NCI-H510A (cell line): ENCODE data around the gene GIMAP2.
"Not testable (repeated sequence)": the region's sequence is repeated elsewhere in the genome, so short reads cannot be mapped to it uniquely, and the experiment has no call there.

Source experiments
- DNase-seq: peaks from one replicate; lab custom pipeline; 2025; lab: John Stamatoyannopoulos, UW

GIMAP2 gene

GRCh38 chr7:150676854-150677253, 8.7 kb upstream of the GIMAP2 start:
- DNase-seq = not testable (repeated sequence)

DNA sequence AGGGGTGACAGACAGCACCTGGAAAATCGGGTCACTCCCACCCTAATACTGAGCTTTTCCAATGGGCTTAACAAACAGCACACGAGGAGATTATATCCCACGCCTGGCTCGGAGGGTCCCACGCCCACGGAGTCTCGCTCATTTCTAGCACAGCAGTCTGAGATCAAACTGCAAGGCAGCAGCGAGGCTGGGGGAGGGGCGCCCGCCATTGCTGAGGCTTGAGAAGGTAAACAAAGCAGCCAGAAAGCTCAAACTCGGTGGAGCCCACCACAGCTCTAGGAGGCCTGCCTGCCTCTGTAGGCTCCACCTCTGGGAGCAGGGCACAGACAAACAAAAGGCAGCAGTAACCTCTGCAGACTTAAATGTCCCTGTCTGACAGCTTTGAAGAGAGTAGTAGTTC, 6.9 kb upstream of the GIMAP2 start:
- DNase-seq = not testable (repeated sequence)

DNA sequence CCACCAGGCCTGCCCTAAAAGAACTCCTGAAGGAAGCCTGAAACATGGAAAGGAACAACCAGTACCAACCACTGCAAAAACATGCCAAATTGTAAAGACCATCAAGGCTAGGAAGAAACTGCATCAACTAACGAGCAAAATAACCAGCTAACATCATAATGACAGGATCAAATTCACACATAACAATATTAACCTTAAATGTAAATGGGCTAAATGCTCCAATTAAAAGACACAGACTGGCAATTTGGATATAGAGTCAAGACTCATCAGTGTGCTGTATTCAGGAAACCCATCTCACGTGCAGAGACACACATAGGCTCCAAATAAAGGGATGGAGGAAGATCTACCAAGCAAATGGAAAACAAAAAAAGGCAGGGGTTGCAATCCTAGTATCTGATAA, 5.1 kb upstream of the GIMAP2 start:
- DNase-seq = not testable (repeated sequence)

DNA sequence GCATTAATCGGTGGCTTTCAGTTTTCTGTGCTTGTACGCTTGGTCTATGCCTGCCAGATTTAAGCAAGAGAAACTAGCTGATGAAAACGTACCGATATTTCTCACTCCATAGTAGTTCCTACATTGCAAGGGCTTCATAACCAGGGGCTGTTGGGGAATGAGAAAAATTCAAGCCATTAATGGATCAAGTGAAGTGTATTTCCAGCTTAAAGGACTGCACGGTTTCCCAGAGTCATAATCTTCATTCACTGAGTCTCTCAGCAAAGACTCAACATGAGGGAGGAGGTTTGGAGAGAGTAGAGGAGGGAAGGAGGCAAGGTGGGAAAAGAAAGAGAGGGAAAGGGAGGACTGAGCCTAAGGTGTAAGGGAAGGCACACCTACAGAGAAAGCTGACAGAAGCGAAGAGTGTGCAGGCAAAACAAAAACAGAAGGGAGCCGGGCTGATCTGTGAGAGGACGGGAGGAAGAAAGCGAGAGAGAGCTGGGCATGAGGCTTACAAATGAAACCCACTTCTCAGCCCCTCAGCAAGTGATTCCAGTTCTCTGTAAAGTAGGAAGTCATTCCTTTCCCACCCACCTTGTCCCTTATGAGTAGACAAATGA, 625 bp downstream of the GIMAP2 start:
- DNase-seq = no peak

- no peak for DNase-seq
These were observed 3.1 kb downstream of the GIMAP2 start for GRCh38 chr7:150688630-150689029.

DNA sequence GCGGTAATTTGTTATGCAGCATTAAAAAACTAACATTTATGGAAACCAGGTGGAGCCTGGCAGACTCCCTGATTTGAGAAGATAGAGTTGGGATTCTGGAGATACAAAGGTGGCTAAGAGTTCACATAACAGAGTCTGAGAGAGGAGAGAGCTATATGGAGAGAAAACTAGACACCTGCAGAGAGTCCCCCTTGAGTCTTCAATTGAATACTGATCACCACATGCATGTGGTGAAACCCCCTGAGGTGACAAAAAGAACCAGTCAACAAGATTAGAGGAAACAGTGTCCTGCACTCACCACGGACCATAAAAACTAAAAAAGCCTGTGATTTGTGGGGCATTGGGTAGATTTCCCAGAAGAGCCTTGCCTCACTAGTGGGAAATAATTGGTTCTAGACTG, 10.1 kb downstream of the GIMAP2 start:
- DNase-seq = no peak

- DNase-seq = no peak
These were observed 17.7 kb downstream of the GIMAP2 start for GRCh38 chr7:150703209-150703608.

DNA sequence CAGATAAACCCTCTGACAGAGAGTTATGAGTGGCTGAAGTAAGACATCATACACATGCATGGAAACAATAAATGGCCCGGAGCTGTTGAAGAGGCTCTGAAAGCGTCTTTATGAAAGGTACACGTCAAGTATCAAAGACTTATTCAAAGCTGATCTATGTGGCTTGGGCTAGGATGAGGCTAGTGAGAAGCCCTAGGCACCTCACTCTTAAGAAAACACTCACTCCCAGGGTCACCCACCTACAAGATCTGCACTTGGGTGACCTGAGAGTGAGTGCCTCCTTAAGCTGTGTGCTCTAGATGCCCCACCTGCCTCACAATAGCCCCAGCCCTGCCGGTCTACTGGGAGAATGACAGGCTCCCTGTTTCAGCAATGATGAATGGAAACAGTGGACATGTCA, 29.8 kb downstream of the GIMAP2 start:
- DNase-seq = no peak

DNA sequence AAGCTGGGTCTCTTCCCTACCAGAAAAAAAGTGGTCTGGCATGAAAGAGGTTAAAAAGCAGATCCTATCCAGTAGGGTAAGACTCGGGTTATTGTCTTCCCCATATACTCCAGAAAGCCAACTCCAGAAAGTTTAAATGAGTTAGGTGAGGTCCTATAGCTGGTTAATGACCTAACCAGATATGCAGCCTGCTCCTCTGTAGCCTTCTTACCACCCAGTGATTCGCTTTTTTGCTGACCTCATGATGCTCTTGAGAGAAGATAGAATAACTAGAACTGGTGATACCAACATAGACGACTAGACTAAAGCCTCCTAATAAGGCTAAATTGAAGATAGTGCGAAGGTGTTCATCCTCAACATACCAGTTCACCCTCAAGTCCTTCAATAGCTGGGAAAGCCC, 30.2 kb downstream of the GIMAP2 start:
- no peak for DNase-seq

DNA sequence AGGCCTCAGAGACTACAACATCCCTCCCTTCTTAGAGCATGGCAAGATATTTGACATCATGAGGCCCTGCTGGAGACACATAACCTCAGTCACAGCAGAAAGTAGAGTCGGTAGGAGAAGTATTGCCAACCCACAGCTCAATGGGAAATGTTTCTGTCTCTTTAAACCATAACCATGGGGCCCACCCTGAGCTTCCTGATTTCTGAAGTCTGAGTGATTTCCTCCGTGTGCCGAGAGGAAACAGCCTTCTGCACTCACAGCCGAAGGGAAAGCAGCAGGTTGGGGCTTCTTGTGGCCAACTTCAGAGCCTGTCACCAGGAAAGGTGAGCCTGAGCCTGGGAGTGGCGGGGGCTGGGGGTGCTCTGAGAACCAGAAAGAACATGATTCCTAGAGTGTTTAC, 30.9 kb downstream of the GIMAP2 start, which contains the start of gene GIMAP1:
Gene GIMAP1, plus strand, starts transcription at position 246 of the 400 bp plus-strand sequence. CDS start 2,435 bp downstream, outside the sequence.
- no peak for DNase-seq

DNA sequence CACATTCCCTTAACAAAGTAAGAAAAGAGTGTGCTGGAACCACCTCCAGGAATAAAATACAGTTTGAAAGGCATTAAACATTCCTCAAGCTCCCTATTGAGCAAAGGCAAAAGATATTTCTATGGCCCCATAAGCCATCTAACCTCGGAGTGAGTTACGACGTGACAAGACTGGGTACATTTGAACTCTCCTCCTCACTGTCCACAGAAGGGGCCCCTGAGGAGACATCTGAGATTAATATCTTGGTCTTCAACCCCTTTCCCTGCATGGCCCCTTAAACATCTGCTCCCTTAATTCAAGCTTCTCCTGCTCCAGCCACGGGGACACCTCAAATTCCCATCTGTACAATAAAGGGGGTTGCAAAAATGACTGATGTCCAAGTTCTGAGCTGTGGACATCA, 31.4 kb downstream of the GIMAP2 start:
- no peak for DNase-seq

GRCh38 chr7:150717814-150718420, 32.4 kb downstream of the GIMAP2 start:
- DNase-seq = no peak

GRCh38 chr7:150719436-150719835, 33.9 kb downstream of the GIMAP2 start:
- no peak for DNase-seq

DNA sequence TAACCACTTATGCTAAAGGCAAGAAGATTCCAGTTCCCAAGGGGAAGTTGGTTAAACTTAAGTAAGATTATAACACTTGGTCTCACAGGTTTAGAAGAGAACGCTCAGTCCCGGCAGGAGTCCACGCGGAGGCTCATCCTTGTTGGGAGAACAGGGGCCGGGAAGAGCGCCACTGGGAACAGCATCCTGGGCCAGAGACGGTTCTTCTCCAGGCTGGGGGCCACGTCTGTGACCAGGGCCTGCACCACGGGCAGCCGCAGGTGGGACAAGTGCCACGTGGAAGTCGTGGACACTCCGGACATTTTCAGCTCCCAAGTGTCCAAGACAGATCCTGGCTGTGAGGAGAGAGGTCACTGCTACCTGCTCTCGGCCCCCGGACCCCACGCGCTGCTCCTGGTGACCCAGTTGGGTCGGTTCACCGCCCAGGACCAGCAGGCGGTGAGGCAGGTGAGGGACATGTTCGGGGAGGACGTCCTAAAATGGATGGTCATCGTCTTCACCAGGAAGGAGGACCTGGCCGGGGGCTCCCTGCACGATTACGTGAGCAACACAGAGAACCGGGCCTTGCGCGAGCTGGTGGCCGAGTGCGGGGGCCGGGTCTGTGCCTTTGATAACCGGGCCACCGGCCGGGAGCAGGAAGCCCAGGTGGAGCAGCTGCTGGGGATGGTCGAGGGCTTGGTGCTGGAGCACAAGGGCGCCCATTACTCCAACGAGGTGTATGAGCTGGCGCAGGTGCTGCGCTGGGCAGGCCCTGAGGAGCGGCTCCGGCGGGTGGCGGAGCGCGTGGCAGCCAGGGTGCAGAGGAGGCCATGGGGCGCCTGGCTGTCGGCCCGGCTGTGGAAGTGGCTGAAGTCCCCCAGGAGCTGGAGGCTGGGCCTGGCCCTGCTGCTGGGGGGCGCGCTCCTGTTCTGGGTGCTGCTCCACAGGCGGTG, 34.7 kb downstream of the GIMAP2 start:
- no peak for DNase-seq

DNA sequence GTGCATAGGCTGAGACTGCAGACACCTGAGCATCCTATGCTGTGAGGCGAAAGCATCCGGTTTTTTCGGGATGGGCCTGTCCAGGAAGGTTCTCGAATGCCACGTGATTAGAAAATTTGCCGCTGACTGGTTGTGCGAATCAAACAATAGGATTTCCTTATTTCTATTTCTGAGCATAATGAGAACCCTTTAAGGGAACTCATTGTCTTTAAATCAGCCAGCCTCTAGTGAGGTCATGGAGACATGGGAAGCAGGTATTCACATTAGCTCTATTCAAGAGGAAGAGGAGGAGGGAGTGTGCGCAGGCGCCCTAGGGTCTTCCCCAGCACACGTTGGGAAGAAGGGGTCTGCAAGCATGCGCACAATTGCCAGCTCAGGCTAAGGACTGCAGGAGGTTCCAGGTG, 36.5 kb downstream of the GIMAP2 start:
- DNase-seq = no peak

DNA sequence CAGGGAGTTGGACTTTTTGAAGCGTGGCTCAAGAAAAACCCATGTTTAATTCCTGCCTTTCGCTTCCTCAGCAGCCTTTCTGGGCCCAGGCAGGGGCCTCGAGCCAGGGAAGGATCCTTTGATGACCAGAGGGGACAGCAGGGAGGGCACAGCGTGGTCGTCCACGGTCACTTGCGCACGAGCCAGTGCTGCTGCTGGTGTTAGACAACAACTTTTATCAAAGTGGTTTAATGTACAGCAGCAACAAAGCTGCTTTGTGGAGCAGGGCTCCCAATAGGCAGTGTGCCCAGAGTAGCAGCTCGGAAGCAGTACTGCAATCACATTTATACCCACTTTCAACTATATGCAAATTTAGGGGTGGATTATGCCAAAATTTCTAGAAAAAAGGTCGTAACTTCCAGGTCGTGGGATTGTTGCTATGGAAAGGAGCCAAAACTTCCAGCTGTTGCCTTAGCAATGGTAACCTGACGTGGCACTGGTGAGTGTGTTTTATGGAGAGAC, 37.0 kb downstream of the GIMAP2 start:
- DNase-seq = no peak

DNA sequence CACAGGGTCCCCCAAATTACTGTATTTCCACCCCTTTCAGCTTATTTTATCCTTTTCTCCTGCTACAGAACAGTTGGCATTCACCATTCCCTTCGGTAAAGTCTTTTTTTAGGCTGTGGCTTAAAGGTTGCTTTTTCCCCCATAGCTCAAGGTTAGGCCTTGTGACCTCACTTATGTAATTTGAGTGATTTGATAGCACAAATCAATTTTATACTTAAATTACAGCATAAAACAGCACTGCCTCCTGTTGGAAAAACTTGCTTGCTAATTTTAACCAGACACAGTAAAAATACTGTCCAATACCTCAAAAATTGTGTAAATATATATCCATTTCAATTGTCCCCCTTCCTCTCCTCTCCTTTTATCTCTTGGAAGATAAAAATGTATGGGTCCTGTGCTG, 38.0 kb downstream of the GIMAP2 start:
- DNase-seq = no peak

GRCh38 chr7:150727381-150727780, 41.9 kb downstream of the GIMAP2 start:
- DNase-seq = no peak

GRCh38 chr7:150728011-150728410, 42.5 kb downstream of the GIMAP2 start:
- DNase-seq = no peak

GRCh38 chr7:150728609-150729008, 43.1 kb downstream of the GIMAP2 start:
- DNase-seq = no peak

GRCh38 chr7:150731916-150732315, 46.4 kb downstream of the GIMAP2 start:
- DNase-seq = no peak

DNA sequence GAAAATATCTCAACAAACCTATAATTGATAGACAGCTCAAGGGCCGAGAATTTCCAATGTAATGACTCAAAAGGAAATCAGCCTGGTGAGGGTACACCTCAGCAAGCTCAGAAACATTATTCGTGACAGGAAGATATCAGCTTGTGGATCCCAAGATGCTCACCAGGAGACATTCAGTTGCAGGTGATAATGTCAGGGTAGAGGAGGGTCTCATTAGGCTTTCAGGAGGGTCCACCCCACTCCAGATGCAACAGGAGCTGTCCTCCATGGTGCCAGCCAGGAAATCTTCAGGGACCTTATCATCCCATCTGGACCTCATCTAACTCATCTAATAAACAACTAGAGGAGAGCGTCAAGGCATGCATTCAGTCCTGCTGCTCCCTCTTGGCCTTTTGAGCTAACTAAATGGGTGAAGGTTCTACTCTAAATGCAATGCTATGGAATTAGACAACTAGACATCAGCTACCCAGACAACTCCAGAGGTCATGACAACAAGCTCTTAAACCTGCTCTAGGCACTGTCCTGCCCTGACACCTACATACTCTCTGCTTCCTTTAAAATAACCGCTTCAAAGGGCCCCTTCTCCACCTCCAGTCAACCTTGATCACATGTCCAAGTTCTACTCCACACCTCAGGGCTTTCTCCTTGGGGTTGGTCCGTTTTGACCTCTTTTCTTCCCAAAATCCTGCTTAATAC, 47.4 kb downstream of the GIMAP2 start:
- no peak for DNase-seq
